GM19351 (cell line): ENCODE measurements around the gene FRYL.
"Not testable (repeated sequence)": the region's sequence is repeated elsewhere in the genome, so short reads cannot be mapped to it uniquely, and the experiment has no call there.

ENCODE experiments used
- ATAC-seq: cut with Tn5 transposase; IDR thresholded peaks from one replicate; pipeline ENCODE4 v1.9.1; 2021; ENCODE audit warnings: mild to moderate bottlenecking, moderate library complexity; ENCODE audit not compliant: unreplicated experiment

FRYL gene

GRCh38 chr4:48748949-48749596 lies 31.0 kb downstream of the FRYL start:
- ATAC-seq = no peak

- no peak for ATAC-seq
Measured at GRCh38 chr4:48746608-48747362, 33.3 kb downstream of the FRYL start.

GRCh38 chr4:48745223-48745622 lies 34.9 kb downstream of the FRYL start:
- ATAC-seq = not testable (repeated sequence)

DNA sequence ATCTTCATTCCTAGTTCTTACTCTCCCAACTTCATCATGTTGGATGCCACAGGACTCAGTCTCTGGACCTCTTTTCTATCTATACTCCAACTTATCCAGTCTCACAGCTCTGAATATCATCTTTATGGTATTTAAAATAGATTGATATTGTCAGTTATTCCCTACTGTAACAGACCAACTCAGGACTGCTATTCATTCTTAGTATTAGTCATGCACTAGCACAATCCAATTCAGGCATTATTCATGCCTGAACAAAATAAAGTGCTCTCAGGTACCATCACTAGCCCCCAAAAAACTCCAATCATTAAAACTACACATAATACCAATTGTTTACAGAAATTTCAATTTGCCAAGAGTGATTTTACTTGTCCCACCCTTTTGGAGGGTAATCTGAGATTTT lies 37.7 kb downstream of the FRYL start:
- ATAC-seq = peak; percentile 53

DNA sequence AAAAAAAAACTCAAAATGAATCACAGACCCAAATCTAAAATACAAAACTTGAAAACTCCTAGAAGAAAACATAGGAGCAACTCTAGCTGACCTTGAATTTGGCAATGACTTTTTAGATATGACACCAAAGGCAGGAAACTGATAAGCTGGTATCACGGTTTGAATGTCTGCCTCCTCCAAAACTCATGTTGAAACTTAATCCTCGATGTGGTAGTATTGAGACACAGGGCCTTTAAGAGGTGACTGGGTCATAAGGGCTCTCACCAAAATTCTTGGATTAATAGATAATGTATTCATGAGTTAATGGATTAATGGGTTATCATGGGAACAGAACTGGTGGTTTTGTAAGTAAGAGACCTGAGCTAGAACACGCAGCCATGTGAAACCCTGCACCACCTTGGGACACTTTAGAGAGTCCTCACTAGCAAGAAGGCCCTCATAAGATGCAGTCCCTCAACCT lies 40.5 kb downstream of the FRYL start:
- ATAC-seq = peak; percentile 52

GRCh38 chr4:48738856-48739255 lies 41.2 kb downstream of the FRYL start:
- no peak for ATAC-seq

DNA sequence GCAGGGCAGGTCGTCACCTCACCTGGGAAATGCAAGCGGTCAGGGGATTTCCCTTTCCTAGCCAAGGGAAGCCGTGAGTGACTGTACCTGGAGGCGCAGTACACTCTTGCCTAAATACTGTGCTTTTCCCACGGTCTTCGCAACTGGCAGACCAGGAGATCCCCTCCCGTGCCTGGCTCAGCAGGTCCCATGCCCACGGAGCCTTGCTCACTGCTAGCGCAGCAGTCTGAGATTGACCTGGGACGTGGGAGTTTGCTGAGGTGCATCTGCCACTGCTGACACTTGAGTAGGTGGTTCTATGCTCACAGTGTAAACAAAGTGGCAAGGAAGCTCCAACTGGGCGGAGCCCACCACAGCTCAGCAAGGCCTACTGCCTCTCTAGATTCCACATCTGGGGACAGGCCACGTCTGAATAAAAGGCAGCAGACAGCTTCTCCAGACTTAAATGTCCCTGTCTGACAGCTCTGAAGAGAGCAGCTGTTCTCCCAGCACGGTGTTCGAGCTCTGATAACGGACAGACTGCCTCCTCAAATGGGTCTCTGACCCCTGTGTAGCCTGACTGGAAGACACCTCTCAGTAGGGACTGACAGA lies 51.1 kb downstream of the FRYL start:
- not testable (repeated sequence) for ATAC-seq

GRCh38 chr4:48727666-48728459 lies 52.2 kb downstream of the FRYL start:
- ATAC-seq = no peak

DNA sequence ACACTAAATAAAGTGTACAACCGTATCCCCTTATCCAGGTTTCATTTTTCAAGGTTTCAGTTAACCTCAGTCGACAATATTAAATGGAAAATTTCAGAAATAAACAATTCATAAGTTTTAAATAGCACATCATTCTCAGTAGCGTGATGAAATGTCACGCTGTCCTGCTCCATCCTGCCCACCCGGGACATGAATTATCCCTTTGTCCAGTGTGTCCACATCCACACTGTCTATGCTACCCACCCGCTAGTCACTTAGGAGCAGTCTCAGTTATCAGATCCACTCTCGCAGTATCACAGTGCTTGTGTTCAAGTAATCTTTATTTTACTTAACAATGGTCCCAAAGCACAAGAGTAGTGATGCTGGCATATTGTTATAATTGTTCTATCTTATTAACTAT lies 54.7 kb downstream of the FRYL start:
- no peak for ATAC-seq

DNA sequence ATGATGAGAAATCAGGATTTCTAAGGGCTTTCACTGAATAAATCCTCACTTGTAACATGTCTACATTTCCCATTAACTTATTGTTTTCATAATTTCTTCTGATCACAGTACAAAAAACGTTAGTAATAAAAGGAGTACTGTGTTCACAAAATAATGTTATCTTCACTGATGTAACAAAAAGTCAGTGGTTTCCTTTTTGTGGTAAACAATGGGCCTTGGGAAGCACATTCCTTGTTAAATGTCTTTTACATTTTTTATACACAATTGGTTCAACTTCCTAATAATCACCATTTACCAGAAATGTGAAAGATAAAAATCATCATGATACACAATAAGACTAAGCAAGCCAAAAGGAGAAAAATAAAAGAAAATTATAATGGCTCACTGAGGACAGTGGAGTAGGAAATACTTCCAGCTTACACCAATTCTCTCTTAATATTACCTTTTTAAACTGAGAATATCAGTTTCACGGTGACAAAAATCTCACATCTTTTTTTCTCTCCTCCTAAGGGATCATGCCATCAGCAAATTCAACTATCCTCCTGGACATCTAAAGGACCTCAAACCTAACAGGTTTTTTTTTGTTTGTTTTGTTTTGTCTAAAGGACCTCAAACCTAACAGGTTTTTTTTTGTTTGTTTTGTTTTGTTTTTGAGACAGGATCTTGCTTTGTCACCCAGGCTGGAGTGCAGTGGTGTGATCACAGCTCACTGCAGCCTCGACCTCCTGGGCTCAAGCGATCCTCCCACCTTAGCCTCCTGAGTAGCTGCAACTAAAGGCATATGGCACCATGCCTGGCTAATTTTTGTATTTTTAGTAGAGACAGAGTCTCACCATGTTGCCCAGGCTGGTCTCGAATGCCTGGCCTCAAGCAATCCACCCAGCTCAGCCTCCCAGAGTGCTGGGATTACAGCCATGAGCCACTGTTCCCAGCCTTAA lies 57.3 kb downstream of the FRYL start:
- ATAC-seq = no peak

- no peak for ATAC-seq
Measured at GRCh38 chr4:48720459-48720858, 59.6 kb downstream of the FRYL start.

DNA sequence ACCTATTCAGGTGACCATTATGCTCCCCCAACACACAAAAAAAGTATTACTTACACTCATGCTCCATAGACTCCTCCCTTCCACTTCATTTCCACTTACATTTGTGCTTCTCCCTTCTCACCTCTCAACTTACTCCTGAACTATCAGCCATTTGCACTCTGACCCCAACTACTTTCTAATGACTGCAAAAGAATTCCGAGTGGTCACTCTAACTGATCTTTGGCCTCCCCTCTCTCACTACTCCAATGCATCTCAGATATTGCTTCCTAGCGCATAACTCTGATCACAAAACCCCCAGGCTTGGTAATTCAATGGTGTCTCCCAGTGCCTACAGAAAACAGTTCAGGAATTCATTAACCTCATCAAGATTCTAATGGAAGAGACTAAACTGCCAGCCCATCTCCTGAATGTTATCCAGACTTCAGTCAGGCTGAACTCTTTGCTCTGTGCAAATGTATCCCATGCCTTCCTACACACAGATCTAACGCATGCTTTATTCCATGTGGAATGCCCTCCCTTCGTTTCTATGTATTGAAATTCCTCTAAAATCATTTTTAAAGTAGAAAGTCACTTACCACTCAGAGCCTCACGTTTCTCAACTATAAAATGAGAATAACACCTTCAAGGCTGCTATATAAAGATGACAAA lies 61.1 kb downstream of the FRYL start:
- ATAC-seq = no peak

DNA sequence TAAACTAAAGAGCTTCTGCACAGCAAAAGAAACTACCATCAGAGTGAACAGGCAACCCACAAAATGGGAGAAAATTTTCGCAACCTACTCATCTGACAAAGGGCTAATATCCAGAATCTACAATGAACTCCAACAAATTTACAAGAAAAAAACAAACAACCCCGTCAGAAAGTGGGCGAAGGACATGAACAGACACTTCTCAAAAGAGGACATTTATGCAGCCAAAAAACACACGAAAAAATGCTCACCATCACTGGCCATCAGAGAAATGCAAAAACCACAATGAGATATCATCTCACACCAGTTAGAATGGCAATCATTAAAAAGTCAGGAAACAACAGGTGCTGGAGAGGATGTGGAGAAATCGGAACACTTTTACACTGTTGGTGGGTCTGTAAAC lies 63.8 kb downstream of the FRYL start:
- ATAC-seq = not testable (repeated sequence)

DNA sequence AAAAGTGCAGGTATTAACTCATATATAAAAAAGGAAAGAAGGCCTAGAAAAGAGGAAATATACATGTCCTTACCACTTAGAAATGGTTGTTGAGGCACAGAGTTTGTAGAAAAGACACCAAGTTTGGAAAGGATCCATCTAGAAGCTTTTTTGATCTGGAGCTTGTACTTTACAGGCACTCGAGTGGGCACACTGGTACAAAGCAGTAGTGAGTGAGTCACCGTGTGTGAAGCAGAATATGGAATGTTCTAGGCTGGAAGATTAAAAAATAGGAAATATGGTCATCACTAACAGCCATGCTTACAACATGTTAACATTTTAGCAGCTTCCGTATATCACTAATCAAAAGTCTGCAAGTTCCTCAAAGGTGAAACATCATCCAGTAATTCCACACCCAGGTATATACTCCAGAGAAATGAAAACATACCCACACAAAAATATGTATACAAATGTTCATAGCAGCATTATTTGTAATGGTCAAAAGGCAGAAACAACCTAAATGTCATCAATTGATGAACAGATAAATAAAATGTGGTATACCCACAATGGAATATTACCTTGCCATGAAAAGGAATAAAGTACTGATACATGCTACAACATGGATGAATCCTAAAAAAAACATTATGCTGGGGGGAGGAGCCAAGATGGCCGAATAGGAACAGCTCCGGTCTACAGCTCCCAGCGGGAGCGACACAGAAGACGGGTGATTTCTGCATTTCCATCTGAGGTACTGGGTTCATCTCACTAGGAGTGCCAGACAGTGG lies 69.5 kb downstream of the FRYL start:
- no peak for ATAC-seq

- no peak for ATAC-seq
Measured at GRCh38 chr4:48709901-48710300, 70.2 kb downstream of the FRYL start.

DNA sequence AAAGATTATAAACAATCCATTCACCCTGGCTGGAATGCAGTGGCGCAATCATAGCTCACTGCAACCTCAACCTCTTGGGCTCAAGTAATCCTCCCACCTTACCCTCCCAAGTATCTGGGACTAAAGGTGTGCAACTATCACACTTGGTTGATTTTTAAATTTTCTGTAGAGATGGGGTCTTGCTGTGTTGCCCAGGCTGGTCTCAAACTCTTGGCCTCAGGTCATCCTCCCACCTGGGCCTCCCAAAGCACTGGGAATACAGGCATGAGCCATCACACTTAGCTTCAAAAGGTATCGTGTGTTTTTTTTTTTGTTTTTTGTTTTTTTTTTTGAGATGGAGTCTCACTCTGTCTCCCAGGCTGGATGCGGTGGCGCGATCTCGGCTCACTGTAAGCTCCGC lies 71.5 kb downstream of the FRYL start:
- no peak for ATAC-seq

DNA sequence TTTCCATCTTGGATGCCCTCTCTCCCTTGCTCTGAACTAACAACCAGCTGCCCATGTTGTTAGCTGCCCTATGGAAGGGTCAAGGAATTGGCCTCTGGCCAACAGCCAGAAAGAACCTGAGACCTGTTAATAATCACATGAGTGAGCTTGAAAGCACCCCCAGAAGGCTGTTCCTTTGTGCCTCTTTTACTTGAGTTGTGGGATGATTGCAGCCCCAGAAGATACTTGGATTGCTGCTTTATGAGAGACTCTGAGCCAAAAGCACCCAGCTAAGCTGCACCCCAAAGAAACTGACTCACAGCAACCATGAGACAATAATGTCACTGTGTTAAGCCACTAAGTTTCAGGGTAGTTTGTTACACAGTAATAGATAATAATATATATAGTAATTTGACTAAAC lies 73.3 kb downstream of the FRYL start:
- no peak for ATAC-seq

DNA sequence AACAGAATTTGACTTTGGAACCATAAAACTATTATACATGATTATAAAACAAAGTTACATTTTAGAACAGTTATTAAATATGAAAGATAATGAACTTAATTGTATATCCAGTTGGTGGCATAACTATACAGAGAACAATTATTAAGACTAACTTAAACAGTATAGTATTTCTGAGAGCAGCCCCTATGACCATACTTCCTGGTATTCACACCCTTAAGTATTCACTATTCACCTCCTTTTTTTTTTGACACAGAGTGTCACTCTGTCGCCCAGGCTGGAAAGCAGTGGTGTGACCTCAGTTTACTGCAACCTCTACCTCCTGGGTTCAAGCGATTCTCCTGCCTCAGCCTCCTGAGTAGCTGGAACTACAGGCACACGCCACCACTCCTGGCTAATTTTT lies 74.5 kb downstream of the FRYL start:
- no peak for ATAC-seq
